22Rv1 (cell line): ENCODE data around the gene TAX1BP3.

Source experiments
- CTCF ChIP-seq: fragments of 450-650 bp; IDR thresholded peaks from 2 replicates; pipeline ENCODE4 v1.5.1; 2017; ENCODE audit warnings: mild to moderate bottlenecking
- ZFX ChIP-seq: fragments of 450-650 bp; IDR thresholded peaks from 2 replicates; pipeline ENCODE4 v1.6.1; 2017; ENCODE audit warnings: antibody characterized with exemption, borderline replicate concordance

- peak; percentile 96 for TF ChIP-seq CTCF
- TF ChIP-seq ZFX = no peak
These were observed 14.7 kb upstream of the TAX1BP3 start for GRCh38 chr17:3683054-3683511.
